Gastroesophageal sphincter (tissue), 3 donors: Measurements from ENCODE around the gene CNTNAP2.

Experiments used
- EP300 ChIP-seq: sonication (generic); formaldehyde crosslinking; IDR thresholded peaks from one replicate; pipeline ENCODE4 v1.6.1; 2017; ENCODE audit warnings: antibody characterized with exemption, mild to moderate bottlenecking
- POLR2A ChIP-seq, 2 donors: fragments of 450-650 bp; IDR thresholded peaks; one replicate each; pipeline ENCODE4 v1.6.1; 2017; ENCODE audit warnings: antibody characterized with exemption in 2 of 2, mild to moderate bottlenecking in 2 of 2, moderate library complexity in 1 of 2
- TF ChIP-seq, protein P1 (sequence below), 4 experiments: fragments of 200-600 bp in 2 of 4; fragments of 450-650 bp in 2 of 4; sonication (generic) in 1 of 4; IDR thresholded peaks; one replicate each; pipeline ENCODE4 v1.5.1; 2017 to 2019; ENCODE audit warnings: antibody characterized with exemption in 4 of 4, mild to moderate bottlenecking in 2 of 4, moderate library complexity in 2 of 4

DNA sequence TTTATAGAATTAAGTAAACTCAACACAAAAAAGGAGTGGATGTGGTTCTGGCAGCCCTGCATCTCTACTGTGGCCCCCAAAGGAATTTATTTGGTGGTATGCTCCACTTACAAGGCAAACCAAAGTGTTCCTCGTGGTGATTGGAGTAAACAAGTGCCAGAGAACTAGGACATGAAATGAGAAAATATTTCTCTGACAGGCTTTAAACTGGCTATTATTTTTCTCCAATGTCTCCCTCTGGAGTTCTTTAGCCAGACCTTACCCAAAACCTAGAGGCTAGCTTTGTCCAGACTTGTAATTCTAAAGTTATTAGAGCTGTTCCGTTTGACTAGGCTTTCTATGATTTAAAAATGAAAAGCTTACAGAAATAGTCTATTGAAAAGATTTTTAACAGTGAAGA, 990.1 kb downstream of the CNTNAP2 start:
- TF ChIP-seq, protein P1, sequence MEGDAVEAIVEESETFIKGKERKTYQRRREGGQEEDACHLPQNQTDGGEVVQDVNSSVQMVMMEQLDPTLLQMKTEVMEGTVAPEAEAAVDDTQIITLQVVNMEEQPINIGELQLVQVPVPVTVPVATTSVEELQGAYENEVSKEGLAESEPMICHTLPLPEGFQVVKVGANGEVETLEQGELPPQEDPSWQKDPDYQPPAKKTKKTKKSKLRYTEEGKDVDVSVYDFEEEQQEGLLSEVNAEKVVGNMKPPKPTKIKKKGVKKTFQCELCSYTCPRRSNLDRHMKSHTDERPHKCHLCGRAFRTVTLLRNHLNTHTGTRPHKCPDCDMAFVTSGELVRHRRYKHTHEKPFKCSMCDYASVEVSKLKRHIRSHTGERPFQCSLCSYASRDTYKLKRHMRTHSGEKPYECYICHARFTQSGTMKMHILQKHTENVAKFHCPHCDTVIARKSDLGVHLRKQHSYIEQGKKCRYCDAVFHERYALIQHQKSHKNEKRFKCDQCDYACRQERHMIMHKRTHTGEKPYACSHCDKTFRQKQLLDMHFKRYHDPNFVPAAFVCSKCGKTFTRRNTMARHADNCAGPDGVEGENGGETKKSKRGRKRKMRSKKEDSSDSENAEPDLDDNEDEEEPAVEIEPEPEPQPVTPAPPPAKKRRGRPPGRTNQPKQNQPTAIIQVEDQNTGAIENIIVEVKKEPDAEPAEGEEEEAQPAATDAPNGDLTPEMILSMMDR (IDR thresholded peaks at IDR 0.05): no peak
- TF ChIP-seq POLR2A (IDR thresholded peaks at IDR 0.05): no peak
- TF ChIP-seq EP300: no peak
